GM18870 (cell line): ENCODE results near the gene SOX15.
"Not testable (repeated sequence)": the region's sequence is repeated elsewhere in the genome, so short reads cannot be mapped to it uniquely, and the experiment has no call there.

ENCODE experiments used
- ATAC-seq: cut with Tn5 transposase; IDR thresholded peaks from one replicate; pipeline ENCODE4 v1.9.1; 2021; ENCODE audit warnings: moderate library complexity; ENCODE audit not compliant: unreplicated experiment

SOX15 gene

GRCh38 chr17:7611635-7612293 lies 21.9 kb upstream of the SOX15 start:
- no peak for ATAC-seq

- ATAC-seq = no peak
Observed at GRCh38 chr17:7610641-7611040, 20.7 kb upstream of the SOX15 start.

DNA sequence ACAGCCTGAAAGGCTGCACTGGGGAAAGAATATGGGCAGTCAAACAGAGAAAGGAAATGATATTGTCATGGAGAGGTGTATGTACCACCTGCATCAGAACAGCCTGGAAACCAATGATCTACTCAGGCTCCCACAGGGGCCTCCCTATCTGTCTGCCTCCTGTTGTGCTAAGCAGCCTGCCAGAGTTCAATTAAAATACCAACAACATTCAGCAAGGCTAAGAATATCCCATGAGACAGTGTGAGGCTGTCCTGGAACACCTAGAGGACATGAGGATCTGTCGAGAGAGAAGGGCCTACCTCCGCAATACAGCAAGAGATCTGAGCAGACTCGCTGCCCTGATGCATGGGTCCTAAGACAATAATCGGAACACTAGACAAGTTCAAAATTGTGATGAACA lies 16.4 kb upstream of the SOX15 start:
- ATAC-seq = no peak

DNA sequence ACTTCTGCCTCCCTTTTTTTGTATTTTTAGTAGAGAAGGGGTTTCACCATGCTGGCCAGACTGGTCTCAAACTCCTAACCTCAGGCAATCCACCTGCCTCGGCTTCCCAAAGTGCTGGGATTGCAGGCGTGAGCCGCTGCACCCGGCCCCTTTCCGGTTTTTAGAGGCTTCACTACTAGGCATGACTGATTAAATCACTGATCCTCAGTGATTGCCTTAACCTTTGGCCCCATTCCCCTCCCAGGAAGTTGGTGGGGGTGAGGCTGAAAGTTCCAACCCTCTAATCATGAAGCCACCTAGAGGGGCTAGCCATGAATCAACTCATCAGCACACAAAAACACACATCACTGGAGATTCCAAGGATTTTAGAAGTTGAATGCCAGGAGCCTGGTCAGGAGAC lies 7.7 kb upstream of the SOX15 start:
- not testable (repeated sequence) for ATAC-seq

DNA sequence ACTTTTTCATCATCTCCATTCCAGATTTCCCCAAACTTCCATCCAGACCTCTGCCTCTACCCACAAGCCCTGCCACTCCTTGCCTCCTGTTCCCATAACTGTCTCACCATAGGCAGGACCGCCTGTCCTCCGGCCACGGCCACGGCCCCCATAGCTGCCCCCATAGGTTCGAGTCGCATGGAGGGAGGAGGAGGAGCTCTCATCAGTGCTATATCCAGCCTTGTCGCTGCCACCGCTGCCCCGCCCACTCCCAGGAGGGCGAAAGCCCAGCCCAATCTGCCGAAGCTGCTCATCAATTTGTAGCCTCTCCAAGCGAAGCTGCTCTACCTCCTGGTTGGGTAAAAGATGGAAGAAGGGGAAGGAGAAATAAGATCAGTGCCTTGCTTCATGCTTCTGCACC lies 3.4 kb upstream of the SOX15 start:
- ATAC-seq = no peak

DNA sequence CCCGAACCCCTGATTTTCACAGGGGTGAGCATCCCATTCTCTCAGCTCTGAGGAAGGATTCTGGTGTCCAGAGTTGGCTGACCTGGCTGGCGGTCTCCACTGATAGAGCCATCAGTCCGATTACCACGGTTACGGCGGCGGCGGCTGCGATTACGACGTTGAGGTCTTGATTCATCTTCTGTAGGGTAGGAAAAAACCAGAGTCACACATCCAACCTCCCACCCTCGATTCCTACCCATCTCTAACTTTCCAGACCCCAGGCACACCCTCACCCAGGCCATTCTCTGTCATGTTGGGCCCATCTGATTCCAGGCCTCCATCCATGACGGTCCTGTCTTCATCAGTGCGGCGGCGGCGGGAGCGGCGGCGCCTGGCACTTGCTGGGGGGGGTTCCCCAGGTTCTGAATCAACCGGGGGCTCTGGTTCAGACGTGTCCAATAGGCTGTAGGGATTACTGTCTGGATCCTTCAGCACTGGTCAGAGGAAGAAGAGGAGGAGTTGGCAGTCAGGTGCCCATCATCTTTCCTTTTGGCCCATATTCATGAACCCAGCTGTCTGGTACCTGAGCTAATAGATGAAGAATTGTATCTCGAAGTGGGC lies 2.6 kb upstream of the SOX15 start:
- no peak for ATAC-seq

- no peak for ATAC-seq
Observed at GRCh38 chr17:7591596-7591995, 1.7 kb upstream of the SOX15 start.

GRCh38 chr17:7590743-7591142 lies 849 bp upstream of the SOX15 start:
- ATAC-seq = no peak

DNA sequence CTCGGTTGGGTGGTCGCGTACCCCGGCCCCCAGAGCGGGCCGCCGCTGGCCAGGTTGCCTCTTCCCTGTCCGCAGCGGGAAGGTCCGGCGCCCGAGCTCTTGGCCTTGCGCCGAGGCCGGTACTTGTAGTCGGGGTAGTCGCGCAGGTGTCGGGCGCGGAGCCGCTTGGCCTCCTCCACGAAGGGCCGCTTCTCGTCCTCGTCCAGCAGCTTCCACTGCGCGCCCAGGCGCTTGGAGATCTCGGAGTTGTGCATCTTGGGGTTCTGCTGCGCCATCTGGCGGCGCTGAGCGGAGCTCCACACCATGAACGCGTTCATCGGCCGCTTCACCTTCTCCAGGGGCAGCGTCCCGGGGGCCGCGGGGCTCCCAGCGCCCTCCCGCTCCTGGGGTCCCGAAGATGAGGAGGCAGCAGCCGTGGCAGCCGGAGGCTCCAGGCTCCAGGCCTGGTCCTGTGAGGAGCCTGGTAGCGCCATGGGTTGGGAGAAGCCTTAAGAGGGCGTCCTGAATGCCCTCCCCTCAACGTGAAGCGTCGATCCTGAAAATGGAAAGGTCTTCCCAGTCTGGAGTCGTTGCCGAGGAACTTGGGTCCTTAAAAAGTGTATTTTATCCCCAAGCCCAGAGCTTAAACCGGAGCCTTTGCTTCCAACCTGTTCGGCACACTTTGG lies 558 bp downstream of the SOX15 start:
- ATAC-seq = no peak

- ATAC-seq = no peak
Observed at GRCh38 chr17:7588553-7589203, 1.2 kb downstream of the SOX15 start.

DNA sequence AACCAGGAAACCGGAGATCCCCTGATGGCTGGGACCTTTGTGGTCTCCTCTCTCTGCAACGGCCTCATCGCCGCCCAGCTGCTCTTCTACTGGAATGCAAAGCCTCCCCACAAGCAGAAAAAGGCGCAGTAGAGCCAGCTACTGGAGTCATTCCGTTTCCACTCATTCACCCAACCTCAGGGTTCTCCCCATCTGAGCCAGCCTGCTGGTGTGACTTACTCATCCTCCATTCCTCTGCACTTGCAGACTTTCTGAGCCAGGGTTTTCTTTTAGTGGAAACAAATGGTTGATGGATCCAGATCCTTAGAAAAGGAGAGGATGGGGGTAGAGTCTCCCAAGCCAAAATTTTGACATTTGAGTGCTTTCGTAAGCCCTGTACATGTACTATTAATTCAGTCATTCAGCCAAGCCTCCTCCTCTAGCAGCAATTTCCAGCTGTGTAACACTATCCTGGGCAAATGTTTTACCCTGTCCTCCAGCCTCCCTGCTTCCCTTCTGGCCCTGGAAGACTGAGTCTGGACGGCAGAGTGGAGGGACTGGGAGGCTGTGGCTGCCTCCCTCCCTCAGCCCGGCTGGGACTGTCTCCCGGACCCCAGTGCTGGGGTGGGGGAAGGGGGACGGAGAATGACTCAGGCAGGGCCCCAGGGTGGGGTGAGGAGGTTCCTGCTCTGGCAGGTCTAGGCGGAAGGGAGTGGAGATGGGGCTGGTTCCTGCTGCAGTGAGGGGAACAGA lies 2.3 kb downstream of the SOX15 start:
- ATAC-seq = no peak

GRCh38 chr17:7586673-7587419 lies 3.0 kb downstream of the SOX15 start:
- ATAC-seq = no peak

GRCh38 chr17:7583253-7584109 lies 6.4 kb downstream of the SOX15 start, which contains the start of gene MPDU1:
Gene MPDU1, plus strand, starts transcription at chr17:7583852. Its CDS starts 11 bp downstream, at chr17:7583863.
- peak; percentile 56 for ATAC-seq

DNA sequence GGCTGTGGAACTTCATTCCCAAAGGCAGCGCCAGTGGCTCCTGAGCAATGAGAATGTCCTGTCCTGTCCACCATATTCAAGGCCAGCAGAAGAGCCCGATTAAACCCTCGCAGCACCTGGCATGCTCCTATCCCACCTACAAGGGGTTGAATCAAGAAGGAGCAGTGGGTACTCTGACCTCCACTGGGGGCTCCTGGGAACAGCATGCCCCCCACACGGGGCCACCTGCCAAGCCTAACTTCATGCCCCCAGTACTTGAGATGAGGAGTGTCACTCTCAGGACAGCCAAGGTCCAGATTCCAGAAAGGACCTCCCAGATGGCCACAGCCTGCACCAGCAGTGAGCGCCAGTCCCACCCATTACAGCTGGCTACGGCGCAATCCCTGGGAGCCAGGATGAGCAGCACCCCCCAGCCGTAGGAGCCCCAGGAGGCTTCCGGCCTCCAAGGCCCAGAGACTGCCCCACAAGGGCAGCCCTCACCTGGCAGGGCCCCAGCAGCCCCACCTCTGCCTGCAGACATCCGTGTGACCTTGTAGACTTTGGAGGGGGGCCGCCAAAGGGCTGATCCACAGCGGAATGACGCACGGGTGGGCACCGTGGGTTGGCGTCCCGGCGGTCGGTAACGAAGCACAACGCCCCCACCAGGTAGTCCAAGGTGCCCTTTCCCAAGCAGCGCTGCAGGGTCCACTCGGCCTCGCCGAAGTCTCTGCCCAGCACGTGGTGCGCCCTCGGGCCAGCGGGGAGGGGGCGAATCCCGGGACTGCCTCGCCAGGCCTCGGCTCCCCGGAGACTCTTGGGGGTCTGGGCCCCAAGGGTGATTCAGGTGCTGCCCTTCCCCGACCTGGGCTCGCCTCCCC lies 7.3 kb downstream of the SOX15 start:
- ATAC-seq = no peak

- ATAC-seq = no peak
Observed at GRCh38 chr17:7580604-7581575, 9.0 kb downstream of the SOX15 start.

DNA sequence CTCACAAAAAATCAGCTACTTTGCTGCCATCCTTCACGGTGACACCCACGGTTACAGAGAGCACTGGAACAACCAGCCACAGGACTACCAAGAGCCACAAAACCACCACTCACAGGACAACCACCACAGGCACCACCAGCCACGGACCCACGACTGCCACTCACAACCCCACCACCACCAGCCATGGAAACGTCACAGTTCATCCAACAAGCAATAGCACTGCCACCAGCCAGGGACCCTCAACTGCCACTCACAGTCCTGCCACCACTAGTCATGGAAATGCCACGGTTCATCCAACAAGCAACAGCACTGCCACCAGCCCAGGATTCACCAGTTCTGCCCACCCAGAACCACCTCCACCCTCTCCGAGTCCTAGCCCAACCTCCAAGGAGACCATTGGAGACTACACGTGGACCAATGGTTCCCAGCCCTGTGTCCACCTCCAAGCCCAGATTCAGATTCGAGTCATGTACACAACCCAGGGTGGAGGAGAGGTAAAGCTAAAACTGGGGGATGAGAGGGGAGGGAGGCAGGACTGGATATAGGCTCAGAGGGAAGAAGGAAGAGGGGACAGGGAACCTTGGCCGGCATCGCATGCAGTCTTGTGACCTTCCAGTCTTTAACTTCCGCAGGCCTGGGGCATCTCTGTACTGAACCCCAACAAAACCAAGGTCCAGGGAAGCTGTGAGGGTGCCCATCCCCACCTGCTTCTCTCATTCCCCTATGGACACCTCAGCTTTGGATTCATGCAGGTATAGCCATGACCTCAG lies 9.9 kb downstream of the SOX15 start:
- ATAC-seq = no peak
